HS-5 (cell line): Measurements from ENCODE around the gene CTXN1.

Experiments
- DNase-seq: peaks from one replicate; pipeline ENCODE4 v3.0.0-alpha.2; 2012; ENCODE audit warnings: low read depth

CTXN1 gene

DNA sequence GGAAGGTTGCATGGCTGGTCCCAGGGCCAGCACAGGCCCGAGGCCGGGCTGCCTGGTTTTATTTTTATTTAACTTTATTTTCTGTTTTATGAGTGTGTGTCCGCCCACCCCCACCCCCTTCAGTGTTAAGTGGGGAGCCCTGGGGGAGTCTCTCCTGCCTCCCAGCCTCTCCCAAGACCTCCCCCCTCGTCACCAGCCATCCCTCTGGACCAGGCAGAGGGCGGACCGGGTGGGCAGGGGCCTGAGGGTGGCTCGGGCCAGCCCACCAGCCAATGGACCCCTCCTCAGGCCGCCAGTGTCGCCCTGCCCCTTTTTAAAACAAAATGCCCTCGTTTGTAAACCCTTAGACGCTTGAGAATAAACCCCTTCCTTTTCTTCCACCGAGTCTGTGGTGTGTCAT is 11.8 kb downstream of the CTXN1 start:
- no peak for DNase-seq

DNA sequence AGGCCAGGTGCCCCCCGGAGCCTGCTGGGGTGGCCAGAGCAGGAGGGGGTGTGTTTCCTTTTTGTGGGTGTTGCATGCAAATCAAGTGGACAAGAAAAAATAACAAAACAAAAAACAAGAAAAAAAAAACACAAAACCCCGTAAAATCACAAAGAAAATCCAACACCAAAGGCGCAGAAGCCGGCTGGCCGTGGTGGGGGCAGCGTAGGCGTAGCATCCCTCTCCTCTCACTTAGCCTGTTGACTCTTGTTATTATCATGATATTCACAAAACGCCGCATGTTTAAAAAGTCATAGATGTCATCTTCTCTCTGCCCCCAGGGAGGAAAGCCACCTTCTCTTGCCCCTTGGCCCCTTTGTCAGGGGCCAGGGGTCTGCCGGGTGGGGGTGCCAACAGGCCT is 12.3 kb downstream of the CTXN1 start:
- DNase-seq: no peak

DNA sequence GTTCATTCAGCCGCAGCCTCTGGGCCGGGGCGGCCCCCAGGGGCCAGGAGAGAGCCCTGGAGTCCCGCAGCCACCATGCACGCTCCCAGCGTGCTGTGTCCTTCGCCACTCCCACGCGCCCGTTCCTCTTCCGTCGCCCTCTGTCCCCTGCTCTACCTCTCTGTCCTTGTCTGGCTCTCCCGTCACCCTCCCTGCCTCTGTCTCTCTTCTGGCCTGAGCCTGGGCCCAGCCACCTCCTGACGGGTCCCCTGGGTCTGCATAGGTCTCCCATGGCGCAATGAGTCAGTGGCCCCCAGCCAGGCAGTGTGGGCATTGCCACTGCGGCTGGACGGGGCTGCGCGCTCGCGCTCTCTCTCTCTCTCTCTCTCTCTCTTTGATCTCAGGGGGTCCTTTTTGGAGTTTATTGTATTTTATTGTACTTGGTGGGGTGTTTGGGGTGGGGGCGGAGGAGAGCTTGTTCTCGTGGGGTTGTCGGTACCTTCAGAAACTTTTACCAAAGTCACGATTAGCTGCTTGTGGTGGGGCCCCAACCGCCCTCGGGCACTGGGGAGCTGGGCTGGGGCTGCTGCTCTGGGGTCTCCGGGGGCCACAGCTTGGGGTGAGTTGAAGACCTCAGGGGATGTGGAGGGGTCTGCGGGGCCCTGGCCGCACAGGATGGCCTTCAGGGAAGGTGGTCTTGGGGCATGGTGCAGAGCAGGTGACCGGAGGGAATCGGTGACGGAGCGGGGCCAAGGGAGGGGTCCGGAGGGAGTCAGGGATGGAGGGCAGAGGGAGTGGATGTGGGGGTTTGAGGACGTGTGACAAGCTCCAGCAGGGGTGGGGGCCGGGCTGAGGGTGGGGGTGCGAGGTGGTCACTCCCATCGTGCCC is 13.0 kb downstream of the CTXN1 start:
- no peak for DNase-seq

DNA sequence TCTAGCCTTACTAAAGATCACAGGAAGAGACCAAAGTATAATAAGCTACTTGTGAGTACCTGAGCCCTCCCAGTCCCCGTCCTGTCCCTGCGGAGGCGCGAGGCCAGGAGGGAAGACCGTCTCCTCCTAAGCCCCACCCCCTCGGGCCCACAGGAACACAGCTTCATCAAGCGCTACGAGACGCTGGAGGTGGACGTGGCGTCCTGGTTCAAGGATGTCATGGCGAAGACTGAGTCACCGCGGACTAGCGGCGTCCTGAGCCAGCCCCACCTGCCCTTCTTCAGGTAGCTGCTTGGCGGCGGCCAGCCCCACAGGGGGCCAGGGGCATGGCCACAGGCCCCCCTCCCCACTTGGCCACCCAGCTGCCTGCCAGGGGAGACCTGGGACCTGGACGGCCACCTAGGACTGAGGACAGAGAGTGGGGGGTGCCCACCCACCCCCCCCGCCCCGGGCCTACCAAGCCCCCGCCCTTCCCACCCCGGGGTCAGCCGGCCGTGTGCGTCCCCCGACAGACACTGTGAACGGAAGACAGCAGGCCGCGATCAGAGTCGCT is 13.7 kb downstream of the CTXN1 start:
- no peak for DNase-seq

DNA sequence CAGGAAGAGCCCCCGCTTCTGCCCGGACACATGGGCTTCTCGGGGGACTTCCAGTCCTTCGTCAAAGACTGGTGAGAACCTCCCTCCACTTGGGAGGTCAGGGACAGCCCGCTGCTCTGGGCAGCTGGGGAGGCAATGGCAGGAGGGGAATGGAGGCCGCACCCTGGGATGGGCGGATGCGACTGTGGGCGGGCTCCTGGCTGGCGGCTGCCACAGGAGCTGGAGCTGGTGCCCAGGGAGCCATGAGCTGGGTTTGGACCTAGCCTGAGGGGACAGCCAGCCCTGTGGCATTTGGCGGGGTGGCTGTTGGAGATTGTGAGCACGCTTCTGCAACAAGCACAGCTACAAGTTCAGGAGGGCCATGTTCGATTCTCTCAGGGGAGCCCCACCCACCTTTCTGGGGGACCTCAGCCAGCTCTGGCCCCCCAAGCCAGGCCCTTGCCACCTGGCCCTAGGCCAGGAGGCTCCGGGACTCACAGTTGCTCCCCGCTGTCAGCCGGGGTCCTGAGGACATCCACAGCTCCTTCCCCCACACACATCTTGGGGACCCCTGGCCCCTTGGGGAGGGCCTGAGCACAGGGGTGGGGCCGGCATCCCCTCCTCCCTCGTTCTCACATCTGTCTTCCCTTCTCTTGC is 14.3 kb downstream of the CTXN1 start:
- DNase-seq: no peak

DNA sequence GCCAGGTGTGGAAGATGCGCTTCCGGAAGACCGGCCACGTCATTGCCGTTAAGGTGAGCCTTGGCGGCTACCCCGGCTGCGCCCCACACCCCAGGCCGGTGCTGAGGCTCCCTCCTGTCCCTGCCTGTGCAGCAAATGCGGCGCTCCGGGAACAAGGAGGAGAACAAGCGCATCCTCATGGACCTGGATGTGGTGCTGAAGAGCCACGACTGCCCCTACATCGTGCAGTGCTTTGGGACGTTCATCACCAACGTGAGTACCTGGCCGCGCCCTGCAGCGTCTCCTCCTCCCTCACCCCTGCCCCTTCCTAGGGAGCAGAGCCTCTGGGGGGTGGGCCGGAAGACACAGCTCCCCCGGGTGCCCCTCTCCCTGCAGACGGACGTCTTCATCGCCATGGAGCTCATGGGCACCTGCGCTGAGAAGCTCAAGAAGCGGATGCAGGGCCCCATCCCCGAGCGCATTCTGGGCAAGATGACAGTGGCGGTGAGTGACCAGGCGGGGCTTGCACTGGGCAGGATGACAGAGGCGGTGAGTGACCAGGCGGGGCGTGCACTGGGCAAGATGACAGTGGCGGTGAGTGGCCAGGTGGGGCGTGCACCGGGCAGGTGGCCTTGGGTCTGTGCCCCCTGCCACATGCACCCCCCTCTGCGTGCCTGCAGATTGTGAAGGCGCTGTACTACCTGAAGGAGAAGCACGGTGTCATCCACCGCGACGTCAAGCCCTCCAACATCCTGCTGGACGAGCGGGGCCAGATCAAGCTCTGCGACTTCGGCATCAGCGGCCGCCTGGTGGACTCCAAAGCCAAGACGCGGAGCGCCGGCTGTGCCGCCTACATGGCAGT is 15.4 kb downstream of the CTXN1 start:
- DNase-seq: no peak

DNA sequence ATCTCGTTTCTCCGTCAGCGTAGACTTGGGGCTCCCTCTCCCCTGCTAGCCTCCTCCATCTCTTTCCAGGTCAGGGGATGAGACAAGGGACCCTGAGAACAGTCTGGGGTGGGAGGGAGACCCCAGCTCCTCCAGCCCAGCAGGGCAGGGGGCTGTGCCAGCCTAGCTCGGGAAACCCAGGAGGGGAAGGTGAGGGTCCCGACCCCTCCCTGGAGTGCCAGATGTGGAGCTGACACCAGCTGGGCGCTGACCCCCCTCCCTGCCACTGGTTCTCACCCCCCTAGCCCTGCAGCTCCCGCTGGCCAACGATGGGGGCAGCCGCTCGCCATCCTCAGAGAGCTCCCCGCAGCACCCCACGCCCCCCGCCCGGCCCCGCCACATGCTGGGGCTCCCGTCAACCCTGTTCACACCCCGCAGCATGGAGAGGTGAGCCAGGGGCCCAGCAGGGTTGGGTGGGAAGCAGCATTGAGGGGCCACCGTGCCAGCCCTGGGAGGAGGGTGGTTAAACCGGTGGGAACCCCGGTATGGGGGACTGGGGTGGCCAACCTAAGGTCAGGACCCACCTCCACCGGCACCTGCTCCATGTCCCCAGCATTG is 16.4 kb downstream of the CTXN1 start:
- DNase-seq: no peak

DNA sequence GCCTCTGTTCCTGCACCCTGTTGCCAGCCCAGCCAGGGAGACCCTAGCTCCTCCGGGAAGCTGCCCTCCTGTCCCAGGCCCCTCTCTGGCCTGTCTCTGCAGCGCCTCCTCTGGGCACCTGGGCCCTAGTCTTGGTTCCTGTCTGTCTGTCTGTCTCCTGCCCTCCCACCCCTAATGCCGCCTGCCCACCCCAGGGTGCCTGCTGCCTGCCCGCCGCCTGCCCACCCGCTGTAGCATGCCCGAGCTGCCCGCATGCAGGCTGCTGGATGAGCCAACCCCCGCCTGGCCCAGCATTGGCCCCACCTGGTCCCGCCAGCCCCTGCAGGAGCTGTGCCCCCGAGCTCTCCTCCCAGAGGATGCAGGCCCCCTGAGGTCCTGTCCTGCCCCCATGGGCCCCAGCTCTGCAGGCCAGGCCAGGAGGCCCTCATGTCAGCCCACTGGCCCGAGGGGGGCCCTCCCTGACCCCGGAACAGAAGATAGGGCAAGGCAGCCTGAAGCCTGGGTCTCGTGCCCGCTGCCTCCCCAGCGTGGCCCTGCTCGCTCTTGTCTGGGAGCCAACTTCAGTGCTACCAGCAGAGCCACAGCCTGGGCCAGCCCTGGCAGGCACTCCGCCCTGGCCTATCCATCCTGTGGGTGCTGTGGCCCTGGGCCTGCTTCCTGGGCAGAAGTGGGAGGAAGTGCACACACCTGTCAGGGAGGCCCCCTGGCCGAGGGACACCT is 17.0 kb downstream of the CTXN1 start:
- no peak for DNase-seq

DNA sequence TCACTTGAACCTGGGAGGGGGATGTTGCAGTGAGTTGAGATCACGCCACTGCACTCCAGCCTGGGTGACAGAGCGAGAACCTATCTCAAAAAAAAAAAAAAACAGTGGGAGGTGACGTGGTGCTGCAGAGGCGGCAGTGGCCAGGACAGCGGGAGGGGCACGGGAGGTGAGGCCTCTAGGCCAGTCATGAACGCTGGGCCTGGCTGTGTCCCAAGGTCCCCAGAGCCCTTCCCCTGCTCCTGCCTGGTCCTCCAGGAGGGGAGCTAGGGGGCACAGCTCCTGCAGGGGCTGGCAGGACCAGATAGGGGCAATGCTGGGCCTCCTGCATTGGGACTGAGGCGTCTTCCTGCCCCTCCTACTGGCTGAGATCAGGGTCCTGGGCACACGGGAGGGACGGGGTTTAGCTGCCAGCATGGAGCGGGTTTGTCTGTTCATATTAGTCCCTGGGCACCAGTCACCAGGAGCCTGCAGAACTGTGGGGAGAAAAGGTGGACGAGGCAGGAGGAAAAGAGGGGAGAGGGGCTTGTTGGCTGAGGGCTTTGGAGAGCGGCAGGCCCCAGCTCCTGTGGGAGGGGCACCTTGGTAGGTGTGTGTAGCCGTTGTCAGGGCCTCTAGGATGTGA is 17.7 kb downstream of the CTXN1 start:
- DNase-seq: no peak

DNA sequence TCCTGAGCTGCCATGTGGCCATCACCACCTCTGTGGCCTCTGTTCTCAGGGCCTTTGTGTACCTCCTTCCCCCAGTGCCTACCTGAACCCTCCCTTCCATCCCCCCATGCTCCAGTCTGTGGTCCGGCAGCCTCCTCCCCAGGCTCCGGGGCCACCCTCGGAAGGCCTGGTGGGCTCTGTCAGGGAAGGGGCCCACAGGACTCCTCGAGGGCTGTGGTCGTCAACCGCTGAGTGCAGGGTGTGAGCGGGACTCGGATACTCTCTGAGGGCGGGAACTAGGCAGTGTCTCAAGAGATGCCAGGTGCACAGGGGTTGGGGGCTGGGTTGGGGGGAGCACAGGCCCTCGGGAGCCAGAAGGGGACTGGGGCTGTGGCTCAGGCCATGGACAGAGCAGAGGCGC is 18.4 kb downstream of the CTXN1 start:
- no peak for DNase-seq

DNA sequence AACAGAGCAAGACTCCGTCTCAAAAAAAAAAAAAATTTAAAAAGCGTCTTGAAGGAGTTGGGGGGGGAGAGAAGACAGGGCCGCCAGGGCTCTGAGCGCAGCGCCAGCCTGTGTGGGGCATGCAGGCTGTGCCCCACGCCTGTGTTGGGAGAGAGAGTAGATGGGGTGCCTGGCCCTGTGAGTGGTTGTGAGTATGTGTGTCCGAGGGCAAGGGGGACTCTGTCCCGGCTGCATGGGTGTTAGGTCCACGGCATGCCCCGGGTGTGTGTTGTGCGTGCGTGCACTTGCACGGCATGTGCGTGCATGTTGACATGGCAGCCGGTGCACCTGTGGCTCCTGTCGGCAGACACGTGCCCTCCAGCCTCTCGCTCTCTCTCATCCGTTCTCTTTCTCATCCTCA is 18.8 kb downstream of the CTXN1 start:
- no peak for DNase-seq

DNA sequence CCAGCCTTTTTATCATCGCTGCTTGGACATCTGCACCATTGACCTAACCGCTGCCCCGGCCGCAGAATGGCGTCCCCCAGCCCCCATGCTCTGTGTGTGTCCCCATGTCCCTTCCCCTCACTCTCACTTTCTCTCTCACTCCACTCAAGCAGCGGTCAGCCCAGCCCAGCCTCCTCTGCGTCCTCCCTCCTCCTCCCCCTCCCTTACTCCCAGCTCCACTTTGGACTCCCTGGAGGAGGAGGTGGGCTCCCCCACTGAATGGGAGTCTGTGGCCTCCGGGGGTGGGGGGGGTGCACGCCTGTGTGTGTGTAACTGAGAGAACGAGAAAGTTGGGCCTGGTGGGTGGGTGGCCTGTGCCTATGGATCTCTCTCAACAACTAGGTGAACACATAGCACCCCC is 20.1 kb downstream of the CTXN1 start:
- no peak for DNase-seq

DNA sequence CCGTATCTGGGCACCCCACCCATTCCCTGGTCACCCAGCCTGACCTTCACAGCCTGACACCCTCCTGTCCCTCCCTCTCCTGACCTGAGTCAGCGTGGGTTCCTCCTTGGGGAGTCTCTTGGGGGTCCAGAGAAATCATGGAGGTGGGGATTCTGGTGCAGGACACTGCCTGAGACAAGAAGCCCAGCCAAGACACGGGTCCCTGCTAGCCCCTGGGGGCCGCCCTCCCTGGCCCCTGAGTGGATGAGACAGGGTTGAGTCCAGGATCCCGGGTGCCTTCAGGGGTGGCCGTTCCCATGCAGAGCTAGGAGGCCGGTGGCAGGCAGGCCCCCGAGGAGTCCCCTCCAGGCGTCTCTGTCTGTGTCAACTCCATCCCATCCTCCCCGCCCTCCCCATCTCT is 20.7 kb downstream of the CTXN1 start:
- no peak for DNase-seq

DNA sequence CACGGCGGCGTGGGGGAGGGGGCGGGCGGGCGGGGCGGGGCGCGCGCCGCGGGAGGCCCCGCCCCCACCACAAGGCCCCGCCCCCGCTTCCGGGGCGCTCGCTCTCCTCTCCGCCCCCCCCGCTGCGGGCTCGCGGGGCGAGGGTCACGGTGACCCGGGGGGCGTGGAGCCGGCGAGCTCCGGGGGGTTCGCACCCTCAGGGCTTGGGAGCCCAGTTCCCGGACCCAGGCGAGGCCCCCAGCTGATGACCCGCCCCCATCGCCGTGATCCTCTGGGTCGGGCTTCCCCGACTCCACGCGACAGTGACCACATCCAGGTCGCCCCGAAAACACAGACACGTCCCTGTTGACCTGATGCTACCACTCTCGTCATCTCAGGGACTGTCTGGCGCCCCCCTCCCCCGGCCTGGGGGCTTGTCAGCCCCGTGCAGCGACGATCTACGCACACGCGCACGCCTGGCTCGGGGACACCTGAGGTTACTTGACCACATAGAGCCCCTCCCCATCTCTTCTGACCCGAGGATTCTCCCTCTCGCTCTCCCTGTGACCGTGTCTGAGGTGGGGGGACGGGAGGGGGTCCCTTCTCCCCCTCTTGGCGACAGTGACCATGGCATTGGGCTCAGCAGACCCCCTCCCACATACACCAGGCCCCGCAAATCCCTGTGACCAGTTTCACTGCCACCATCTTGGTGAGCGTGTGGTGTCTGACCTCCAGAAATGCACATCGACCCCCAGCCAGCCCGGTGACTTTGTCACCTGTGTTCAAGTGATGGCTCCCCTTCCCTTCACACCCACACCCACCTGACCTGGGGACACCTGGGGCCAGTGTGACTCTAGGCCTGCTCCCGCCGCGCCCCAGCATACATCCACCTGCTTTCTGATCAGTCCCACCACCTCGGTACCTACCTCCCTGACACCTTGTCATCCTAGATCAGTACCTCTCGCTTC is 21.6 kb downstream of the CTXN1 start:
- DNase-seq: no peak

DNA sequence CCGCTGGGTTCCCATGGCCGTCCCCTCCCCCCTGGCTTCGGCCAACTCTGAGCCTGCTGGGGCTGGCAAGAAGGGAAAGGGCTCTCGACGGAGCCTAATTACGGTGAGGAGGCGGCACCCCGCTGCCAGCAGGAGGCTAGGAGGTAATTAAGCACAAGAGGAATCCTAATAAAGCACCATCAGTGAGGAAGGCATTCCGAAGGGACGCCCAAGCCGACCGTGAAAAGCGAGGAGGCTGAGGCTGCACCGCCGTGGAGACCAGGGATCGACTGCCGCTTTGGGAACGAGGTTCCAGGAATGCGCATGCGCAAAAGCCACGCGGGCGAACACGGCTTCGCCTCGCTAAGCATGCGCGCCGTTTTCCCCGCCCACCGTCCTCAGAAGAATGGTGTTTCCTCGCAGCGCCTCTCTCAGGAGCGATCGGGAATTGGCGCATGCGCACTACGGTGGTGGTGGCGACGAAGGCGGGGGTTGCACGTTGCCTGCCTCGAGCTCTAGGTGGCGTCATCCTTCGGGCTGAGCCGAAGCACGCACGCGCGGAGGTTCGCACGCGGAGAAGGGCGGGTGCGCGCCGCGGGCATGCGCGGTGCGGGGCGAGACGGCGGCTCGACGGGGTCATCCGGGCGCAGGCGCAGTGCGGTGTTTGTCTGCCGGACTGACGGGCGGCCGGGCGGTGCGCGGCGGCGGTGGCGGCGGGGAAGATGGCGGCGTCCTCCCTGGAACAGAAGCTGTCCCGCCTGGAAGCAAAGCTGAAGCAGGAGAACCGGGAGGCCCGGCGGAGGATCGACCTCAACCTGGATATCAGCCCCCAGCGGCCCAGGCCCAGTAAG is 22.5 kb downstream of the CTXN1 start, which contains the start of gene MAP2K7:
Gene MAP2K7 (plus strand): TSS at position 634 of the 830 bp plus-strand sequence. CDS start 68 bp downstream, at position 702.
- DNase-seq: peak; percentile 97

DNA sequence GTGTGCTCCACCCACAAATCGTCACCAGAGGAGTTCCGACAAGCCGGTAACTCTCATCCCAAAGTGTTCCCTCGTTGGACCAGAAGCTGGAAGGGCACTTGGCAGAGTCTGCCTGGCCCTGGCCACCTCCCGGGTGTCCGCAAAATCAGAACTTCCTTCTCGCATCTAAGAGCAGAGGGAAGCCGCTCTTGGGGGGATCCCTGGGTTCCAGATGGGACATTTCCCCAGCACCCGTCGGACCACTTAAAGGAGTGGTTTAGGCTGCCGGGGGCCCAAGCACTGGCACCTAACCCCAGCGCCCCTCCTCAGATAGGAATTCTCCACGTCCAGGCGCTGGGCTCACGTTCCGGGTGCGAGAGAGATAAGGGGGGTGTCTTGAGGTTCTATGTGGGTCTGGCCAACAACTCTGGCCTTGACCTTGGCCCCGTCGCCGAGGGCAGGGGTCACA is 23.1 kb downstream of the CTXN1 start:
- DNase-seq: no peak

DNA sequence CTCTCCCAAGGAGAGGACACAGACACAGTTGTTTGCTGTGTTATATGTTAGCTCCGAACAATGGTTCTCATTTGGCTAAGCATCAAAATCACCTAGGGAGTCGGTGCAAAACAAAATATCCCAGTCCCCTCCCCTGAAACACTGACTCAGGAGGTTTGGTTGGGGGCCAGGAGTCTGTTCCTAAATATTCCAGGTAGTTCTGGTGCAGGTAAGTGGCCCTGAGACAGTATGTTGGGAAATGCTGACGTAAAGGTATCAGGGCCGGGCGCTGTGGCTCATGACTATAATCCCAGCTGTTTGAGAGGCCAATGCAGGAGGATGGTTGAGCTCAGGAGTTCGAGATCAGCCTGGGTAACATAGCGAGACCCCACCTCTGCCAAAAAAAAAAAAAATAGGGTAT is 24.6 kb downstream of the CTXN1 start:
- DNase-seq: no peak

DNA sequence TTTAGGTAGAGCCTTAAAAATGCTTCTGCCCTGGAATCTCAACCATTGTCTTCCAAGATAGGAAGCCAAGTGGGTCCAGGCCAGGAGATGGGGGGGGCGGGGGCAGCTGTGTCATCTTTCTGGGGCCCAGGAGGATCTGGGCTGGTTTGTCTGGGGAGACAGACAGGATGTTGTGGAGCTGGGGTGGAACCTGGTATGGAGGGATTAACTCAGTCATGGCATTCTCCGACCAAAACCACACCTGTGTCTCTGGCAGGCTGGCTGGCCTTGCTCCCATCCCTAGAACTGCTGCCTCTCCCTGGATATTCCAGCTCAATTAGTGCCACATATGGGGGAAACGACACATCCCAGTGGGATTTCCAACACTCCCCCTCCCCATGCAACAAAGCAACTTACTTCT is 25.0 kb downstream of the CTXN1 start:
- DNase-seq: no peak

DNA sequence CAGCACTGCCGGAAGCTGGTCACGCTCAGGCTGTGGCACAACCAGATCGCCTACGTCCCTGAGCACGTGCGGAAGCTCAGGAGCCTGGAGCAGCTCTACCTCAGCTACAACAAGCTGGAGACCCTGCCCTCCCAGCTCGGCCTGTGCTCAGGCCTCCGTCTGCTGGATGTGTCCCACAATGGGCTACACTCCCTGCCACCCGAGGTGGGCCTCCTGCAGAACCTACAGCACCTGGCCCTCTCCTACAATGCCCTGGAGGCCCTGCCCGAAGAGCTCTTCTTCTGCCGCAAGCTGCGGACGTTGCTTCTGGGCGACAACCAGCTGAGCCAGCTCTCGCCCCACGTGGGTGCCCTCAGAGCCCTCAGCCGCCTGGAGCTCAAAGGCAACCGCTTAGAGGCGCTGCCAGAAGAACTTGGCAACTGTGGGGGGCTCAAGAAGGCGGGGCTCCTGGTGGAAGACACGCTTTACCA is 25.5 kb downstream of the CTXN1 start:
- DNase-seq: no peak
